HG03520 (cell line): ENCODE results near the gene TUBB4A.

ENCODE experiments used
- ATAC-seq: cut with Tn5 transposase; IDR thresholded peaks from one replicate; pipeline ENCODE4 v1.9.1; 2021; ENCODE audit warnings: mild to moderate bottlenecking, moderate library complexity; ENCODE audit not compliant: unreplicated experiment

Gene TUBB4A

GRCh38 chr19:6498294-6499036 lies 3.6 kb downstream of the TUBB4A start:
- no peak for ATAC-seq

- ATAC-seq = no peak
Measured at GRCh38 chr19:6495947-6496346, 6.2 kb downstream of the TUBB4A start.

DNA sequence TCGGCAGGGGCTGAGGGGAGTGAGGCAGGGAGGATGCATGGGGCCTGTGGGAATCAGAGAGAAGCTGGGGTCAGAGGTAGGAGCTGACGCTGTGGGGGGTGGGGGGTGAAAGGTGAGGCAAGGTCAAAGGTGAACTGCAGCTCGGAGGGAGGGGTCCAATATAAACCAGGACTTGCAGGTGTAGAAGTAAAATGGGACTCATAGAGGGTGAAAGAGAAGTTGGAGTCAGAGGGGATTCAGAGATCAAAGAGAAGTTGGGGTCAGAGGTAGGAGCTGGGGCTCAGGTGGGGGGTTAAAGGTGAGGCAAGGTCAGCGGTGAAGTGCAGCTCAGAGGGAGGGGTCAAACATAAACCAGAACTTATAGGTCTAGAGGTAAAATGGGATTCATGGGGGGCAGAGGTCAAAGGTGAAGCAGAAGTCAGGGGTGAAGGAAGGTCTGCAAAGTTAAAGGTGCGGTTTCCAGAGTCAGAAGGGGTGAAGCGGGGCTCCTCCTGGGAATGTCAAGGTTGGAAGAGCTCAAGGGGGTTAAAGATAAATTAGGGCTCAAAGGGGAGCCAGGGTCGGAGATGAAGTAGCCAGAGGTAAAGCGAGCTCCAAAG lies 7.6 kb downstream of the TUBB4A start:
- no peak for ATAC-seq

DNA sequence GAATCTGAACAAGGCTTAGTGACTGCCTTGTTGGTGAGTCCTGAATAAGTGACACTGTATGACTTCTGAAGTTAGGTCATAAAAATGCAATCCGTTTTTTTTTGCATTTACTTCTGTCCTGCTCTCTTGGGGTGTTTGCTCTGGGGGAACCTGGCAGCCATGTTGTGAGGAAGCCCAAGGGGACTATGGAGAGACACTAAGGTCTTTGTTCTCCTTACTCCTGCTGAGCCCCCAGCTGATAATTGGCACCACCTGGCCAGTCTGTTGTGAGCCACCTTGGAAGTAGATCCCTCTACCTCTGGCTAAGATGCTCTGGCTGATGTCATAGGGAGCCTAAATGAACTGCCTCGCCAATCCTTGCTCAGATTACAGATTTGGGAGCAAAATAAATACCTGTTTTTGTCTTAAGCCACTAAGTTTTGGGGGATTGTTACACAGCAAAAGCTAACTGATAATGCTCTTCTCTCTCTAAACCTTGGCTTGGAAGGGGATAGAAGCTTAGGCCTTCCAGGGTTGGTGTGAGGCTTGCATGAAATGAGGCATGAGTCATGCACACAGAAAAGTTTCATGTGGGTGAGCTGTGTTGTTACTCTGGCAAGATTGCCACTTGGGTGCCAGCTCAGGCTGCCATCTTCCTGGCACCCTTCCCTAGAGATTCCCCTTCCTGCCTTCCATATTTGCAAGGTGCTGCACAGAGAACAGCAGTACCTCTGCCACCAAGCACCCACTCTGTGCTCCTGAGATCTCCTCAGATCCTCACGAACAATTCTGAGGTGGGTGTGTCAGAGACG lies 10.1 kb downstream of the TUBB4A start:
- ATAC-seq = no peak

GRCh38 chr19:6490134-6490533 lies 12.0 kb downstream of the TUBB4A start:
- ATAC-seq = no peak

GRCh38 chr19:6489278-6490061 lies 12.6 kb downstream of the TUBB4A start:
- no peak for ATAC-seq

DNA sequence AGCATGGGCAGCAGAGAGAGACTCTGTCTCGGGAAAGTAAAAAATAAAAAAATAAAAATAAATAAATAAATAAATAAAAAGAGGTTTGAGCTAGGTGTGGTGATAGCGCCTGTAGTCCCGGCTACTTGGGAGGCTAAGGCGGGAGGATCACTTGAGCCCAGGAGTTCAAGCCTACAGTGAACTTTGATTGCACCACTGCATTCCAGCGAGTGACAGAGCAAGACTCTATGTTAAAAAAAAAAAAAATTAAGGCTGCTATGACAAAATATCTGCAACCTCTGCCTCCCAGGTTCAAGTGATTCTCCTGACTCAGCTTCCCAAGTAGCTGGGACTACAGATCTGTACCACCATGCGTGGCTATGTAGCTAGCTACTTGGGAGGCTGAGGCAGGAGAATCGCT lies 17.3 kb downstream of the TUBB4A start:
- ATAC-seq = no peak

DNA sequence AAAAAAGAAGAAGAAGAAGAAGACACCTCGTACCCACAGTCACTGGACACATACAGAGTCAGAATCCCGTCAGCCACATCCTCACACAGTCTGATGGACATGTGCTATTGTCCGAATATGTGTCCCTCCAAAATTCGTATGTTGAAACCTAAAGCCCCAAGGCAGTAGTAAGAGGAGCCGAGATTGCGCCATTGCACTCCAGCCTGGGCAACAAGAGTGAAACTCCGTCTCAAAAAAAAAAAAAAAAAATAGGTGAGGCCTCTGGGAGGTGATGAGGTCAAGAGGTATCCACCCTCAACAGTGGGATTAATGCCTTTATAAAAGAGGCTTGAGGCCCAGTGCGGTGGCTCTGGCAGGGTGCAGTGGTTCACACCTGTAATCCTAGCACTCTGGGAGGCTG lies 17.9 kb downstream of the TUBB4A start:
- no peak for ATAC-seq

DNA sequence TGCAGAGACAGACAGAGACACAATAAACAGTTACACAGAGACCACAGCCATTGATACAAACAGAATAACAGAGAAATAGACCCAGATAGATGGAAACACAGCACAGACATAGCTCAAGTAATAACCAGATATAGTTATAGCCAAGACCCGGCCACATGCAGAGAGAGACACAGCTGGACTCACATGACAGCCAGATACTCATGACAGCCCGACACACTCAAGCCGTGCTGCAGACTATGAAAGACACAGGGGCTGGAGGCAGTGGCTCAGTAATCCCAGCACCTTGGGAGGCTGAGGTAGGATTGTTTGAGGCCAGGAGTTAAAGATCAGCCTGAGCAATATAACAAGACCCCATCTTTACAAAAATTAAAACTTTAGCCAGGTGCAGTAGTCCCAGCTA lies 18.9 kb downstream of the TUBB4A start:
- ATAC-seq = no peak

- no peak for ATAC-seq
Measured at GRCh38 chr19:6482343-6482686, 19.8 kb downstream of the TUBB4A start.

DNA sequence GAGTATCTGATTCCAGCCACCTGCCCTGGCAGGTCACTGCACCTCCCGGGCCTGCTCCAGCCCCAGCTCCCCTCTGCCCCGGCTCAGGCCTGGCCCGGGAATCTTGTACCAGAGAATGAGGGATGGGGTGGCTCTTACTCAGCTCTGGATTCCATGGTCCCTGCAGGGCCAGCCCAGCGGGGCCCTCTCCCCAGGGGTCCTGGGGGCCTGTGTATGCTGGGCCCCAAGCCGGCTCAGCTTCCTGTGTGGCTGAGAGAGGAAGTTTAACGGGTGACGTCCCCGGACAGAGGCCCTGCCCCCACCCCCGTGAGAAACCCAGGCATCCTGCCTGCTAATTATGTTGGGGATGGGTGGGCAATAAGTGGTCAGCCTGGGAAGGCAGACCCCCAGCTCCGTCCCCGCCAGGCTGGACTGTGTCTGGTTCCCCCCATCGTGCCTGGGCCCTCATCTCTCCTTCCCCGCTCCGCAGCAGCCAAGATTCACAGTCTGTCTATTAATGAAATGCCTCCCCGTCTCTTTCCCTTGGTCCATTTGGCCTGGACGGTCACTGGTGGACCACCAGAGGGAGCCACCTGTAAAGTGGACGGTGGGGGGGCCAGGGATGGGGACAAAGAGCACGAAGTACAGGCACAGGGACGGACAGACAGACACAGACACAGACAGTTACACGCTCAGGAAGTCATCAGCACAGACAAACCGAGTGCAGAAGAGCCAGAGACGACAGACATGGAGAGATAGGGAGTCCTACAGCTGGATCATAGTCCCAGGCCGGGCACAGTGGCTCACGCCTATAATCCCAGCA lies 20.4 kb downstream of the TUBB4A start, which contains the start of gene DENND1C:
Gene DENND1C, minus strand, starts transcription at position 247 of the 802 bp plus-strand sequence. Its CDS starts 92 bp downstream, at position 155.
- ATAC-seq = peak; percentile 48

GRCh38 chr19:6480848-6481415 lies 21.2 kb downstream of the TUBB4A start:
- no peak for ATAC-seq

- ATAC-seq = no peak
Measured at GRCh38 chr19:6479836-6480398, 22.2 kb downstream of the TUBB4A start.

GRCh38 chr19:6478815-6479214 lies 23.3 kb downstream of the TUBB4A start:
- ATAC-seq = no peak

- no peak for ATAC-seq
Measured at GRCh38 chr19:6476896-6477431, 25.1 kb downstream of the TUBB4A start.

DNA sequence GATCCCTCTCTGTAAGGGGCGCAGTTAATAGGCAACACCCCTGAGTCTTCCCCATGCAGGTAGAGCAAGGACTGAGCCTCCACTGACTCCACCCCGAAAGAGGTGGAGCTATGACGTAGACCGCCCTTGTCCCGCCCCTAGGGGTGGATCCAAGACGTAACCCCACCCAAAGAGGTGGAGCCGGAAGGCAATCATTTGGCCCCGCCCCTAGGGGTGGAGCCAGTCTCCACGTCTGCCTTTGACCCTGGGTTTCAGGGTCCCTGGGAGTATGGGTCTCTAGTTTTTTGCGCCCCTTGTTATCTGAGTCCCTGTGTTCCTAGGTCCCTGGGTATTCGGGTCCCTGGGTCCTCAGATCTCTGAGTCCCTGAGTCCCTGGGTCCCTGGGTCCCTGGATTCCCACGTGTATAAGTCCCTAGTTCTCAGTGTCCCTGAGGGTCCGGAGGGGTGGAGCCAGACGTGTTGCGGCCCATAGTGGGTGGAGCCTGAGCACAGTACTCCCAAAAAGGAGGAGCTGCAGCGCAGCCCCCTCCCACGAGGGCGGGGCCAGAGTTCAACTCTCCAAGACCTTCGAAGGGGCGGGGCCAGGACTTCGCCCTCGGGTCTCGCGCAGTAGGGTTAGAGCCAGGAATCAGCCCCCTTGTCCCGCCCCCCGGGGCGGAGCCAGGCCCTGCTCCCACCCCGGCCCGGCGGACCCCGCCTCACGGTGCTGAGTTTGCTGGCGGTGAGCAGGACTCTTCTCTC lies 25.8 kb downstream of the TUBB4A start:
- ATAC-seq = no peak

DNA sequence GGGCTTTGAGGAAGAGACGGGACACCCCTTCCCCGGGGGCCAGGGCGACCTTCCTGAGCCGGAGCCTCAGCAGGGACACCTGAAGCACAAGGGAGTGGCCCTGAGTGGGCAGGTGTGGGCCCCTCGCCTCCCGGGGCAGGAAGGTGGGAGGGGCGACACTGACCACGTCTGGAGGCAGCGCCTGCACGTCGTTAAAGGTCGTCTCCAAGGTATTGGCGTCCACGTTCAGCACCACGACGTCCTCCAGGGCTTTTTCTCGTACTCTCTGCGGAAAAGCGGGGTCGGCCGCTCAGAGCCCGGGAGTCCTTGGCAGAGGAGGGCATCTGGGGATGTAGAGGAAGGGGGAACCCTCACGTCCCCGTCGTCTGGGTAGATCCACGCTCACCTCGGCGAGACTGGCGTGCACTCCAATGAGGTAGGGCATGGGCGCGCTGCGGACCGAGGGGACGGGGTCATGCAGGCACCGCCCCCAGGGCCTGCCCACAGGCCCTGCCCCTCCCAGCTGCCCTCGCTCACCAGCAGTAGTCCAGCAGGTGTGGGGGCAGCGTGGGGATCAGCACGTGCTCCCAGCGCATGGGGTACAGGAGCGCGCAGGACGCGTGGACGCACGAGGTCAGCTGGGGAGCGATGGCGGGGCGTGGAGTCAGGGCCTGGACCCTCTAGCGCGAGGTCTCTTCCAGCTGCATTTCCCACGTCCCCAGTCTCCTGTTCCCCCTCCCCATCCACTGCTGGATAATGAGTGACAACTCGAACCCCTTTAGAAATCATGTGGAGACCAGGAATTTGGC lies 26.6 kb downstream of the TUBB4A start:
- ATAC-seq = no peak

DNA sequence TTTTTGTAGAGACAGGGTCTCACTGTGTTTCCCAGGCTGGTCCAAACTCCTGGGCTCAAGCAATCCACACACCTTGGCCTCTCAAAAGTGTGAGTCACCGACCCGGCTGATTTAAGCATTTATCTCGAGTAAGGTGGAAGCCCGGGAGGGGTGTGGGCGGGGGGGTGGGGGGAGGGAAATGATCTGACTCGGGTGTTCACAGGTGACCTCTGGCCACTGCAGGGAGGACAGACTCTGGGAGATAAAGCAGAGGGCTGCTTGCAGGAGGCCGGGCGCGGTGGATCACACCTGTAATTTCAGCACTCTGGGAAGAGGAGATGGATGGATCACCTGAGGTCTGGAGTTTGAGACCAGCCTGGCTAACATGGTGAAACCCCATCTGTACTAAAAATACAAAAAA lies 28.5 kb downstream of the TUBB4A start:
- ATAC-seq = no peak
